DMS53 treated with DMSO at 0.1 percent for 48 hours (cell line): Measurements from ENCODE around the gene DRG2.

Experiments used
- DNase-seq: peaks from one replicate; lab custom pipeline; 2025; ENCODE audit not compliant: unreplicated experiment; lab: John Stamatoyannopoulos, UW

DRG2 gene

GRCh38 chr17:18074566-18075272 is 13.0 kb upstream of the DRG2 start:
- no peak for DNase-seq

- DNase-seq = no peak
Observed at GRCh38 chr17:18076936-18077335, 10.8 kb upstream of the DRG2 start.

GRCh38 chr17:18079543-18079942 is 8.2 kb upstream of the DRG2 start:
- no peak for DNase-seq

GRCh38 chr17:18084256-18084655 is 3.5 kb upstream of the DRG2 start:
- DNase-seq = no peak

- no peak for DNase-seq
Observed at GRCh38 chr17:18089613-18090012, 1.9 kb downstream of the DRG2 start.

GRCh38 chr17:18093616-18094408 is 6.1 kb downstream of the DRG2 start:
- peak; percentile 16 for DNase-seq

- DNase-seq = no peak
Observed at GRCh38 chr17:18094409-18094807, 6.7 kb downstream of the DRG2 start.

GRCh38 chr17:18099516-18099915 is 11.8 kb downstream of the DRG2 start:
- no peak for DNase-seq

GRCh38 chr17:18100616-18101015 is 12.9 kb downstream of the DRG2 start:
- DNase-seq = no peak

- DNase-seq = no peak
Observed at GRCh38 chr17:18101828-18102227, 14.1 kb downstream of the DRG2 start.

GRCh38 chr17:18102640-18103039 is 14.9 kb downstream of the DRG2 start:
- DNase-seq = no peak

- no peak for DNase-seq
Observed at GRCh38 chr17:18105027-18105426, 17.3 kb downstream of the DRG2 start.

- no peak for DNase-seq
Observed at GRCh38 chr17:18105595-18105994, 17.8 kb downstream of the DRG2 start.

GRCh38 chr17:18106211-18106610 is 18.5 kb downstream of the DRG2 start:
- no peak for DNase-seq

GRCh38 chr17:18107061-18107790 is 19.5 kb downstream of the DRG2 start:
- DNase-seq = no peak

- no peak for DNase-seq
Observed at GRCh38 chr17:18107971-18108370, 20.2 kb downstream of the DRG2 start.

- no peak for DNase-seq
Observed at GRCh38 chr17:18108401-18109312, 20.9 kb downstream of the DRG2 start, which contains the start of gene MYO15A. Gene MYO15A, plus strand, starts transcription at chr17:18108756. Its CDS starts 10,045 bp downstream, at chr17:18118801.

- no peak for DNase-seq
Observed at GRCh38 chr17:18109935-18110485, 22.3 kb downstream of the DRG2 start.

GRCh38 chr17:18110636-18111145 is 22.9 kb downstream of the DRG2 start:
- no peak for DNase-seq

- no peak for DNase-seq
Observed at GRCh38 chr17:18111330-18111971, 23.7 kb downstream of the DRG2 start.
